DMS 273 treated with DMSO at 0.1 percent for 48 hours (cell line): Measurements from ENCODE around the gene C20orf173.
A peak's percentile ranks its signal among the peaks of the same experiment; 100 is the strongest.
"Not testable (repeated sequence)": the region's sequence is repeated elsewhere in the genome, so short reads cannot be mapped to it uniquely, and the experiment has no call there.

Experiments used
- DNase-seq: peaks from one replicate; lab custom pipeline; 2025; lab: John Stamatoyannopoulos, UW

C20orf173 gene

GRCh38 chr20:35546127-35546526, 16.7 kb upstream of the C20orf173 start:
- DNase-seq: no peak

GRCh38 chr20:35544941-35545340, 15.5 kb upstream of the C20orf173 start:
- DNase-seq: not testable (repeated sequence)

GRCh38 chr20:35544436-35544835, 15.0 kb upstream of the C20orf173 start:
- no peak for DNase-seq

GRCh38 chr20:35542990-35543389, 13.5 kb upstream of the C20orf173 start:
- DNase-seq: no peak

- DNase-seq: peak; percentile 92
Observed at GRCh38 chr20:35541783-35542662, 12.6 kb upstream of the C20orf173 start, which contains the start of gene ERGIC3. Gene ERGIC3 (plus strand): TSS chr20:35542078. CDS start chr20:35542098, 20 bp downstream.

GRCh38 chr20:35541118-35541782, 11.8 kb upstream of the C20orf173 start:
- no peak for DNase-seq

GRCh38 chr20:35539756-35540212, 10.3 kb upstream of the C20orf173 start:
- DNase-seq: peak; percentile 41

- no peak for DNase-seq
Observed at GRCh38 chr20:35527122-35527769, 2.2 kb downstream of the C20orf173 start.

- DNase-seq: no peak
Observed at GRCh38 chr20:35525639-35526038, 3.8 kb downstream of the C20orf173 start.

- no peak for DNase-seq
Observed at GRCh38 chr20:35523298-35523888, 6.1 kb downstream of the C20orf173 start.

GRCh38 chr20:35518955-35519354, 10.5 kb downstream of the C20orf173 start:
- no peak for DNase-seq

GRCh38 chr20:35517767-35518166, 11.7 kb downstream of the C20orf173 start:
- DNase-seq: not testable (repeated sequence)

GRCh38 chr20:35517125-35517524, 12.3 kb downstream of the C20orf173 start:
- DNase-seq: no peak

GRCh38 chr20:35515949-35516645, 13.4 kb downstream of the C20orf173 start:
- no peak for DNase-seq

- DNase-seq: no peak
Observed at GRCh38 chr20:35515341-35515740, 14.1 kb downstream of the C20orf173 start.

- DNase-seq: no peak
Observed at GRCh38 chr20:35514371-35514932, 15.0 kb downstream of the C20orf173 start.

- DNase-seq: no peak
Observed at GRCh38 chr20:35511814-35512420, 17.5 kb downstream of the C20orf173 start.

GRCh38 chr20:35510951-35511735, 18.3 kb downstream of the C20orf173 start:
- no peak for DNase-seq

- DNase-seq: no peak
Observed at GRCh38 chr20:35508493-35509218, 20.8 kb downstream of the C20orf173 start.
